Measurements from ENCODE around the gene ZNF557.

- TF ChIP-seq CTCF (IDR thresholded peaks at IDR 0.05; ENCODE audit: control extremely low read depth in 1 of 3, insufficient read depth in 1 of 3, low read depth in 1 of 3, low read length in 3 of 3) (no peak), RAD21 (IDR thresholded peaks at IDR 0.05 in 1 of 2, conservative IDR thresholded peaks at IDR 0.05 in 1 of 2; ENCODE audit: low read depth in 2 of 2, low read length in 2 of 2) (no peak), SP4 (IDR thresholded peaks at IDR 0.05; ENCODE audit: low read length) (no peak), POLR2AphosphoS5 (IDR thresholded peaks at IDR 0.05; ENCODE audit: low read depth, low read length) (peak; percentile 31; the same call in 1 of the 2 replicates), SP1 (IDR thresholded peaks at IDR 0.05; ENCODE audit: low read depth, low read length) (no peak; the same call in 1 of the 2 replicates), TBP (IDR thresholded peaks at IDR 0.05; ENCODE audit: low read depth, low read length) (no peak)
Observed at GRCh38 chr19:7069042-7069903, at the start of gene ZNF557.

All from H1 (cell line).